ENCODE measurements around the gene GOLGA2.

Gene GOLGA2

GRCh38 chr9:128213746-128214497 lies 61.9 kb downstream of the GOLGA2 start:
- DNase-seq (ENCODE audit: low read depth, low spot score) = no peak

GRCh38 chr9:128211981-128212281 lies 63.9 kb downstream of the GOLGA2 start:
- DNase-seq (ENCODE audit: low read depth, low spot score) = no peak

GRCh38 chr9:128211186-128211980 lies 64.4 kb downstream of the GOLGA2 start:
- no peak for DNase-seq (ENCODE audit: low read depth, low spot score)

- no peak for DNase-seq (ENCODE audit: low read depth, low spot score)
Observed at GRCh38 chr9:128208946-128209669, 66.7 kb downstream of the GOLGA2 start.

GRCh38 chr9:128208386-128208785 lies 67.4 kb downstream of the GOLGA2 start:
- DNase-seq (ENCODE audit: low read depth, low spot score) = no peak

GRCh38 chr9:128206916-128207910 lies 68.6 kb downstream of the GOLGA2 start:
- DNase-seq (ENCODE audit: low read depth, low spot score) = no peak

GRCh38 chr9:128206484-128206883 lies 69.3 kb downstream of the GOLGA2 start:
- DNase-seq (ENCODE audit: low read depth, low spot score) = no peak

Measured in ELF-1 (cell line).